Neural progenitor cell (in vitro differentiated cells): ENCODE data around the gene GPR39.

Experiments
- CTCF ChIP-seq: fragments of 200-600 bp; sonication (generic); IDR thresholded peaks from 2 replicates; pipeline ENCODE4 v1.5.1; 2017; ENCODE audit warnings: antibody characterized with exemption, mild to moderate bottlenecking
- EZH2 ChIP-seq: fragments of 200-600 bp; sonication (generic); IDR thresholded peaks from 2 replicates; pipeline ENCODE4 v1.6.1; 2017; ENCODE audit warnings: antibody characterized with exemption, mild to moderate bottlenecking, moderate library complexity

GRCh38 chr2:132403146-132403545 is 13.5 kb upstream of the GPR39 start:
- TF ChIP-seq CTCF (no peak), EZH2 (no peak)
